Neural cell (in vitro differentiated cells): ENCODE measurements around the gene GABBR2. TPM values are rescaled to one million over a fixed set of nuclear protein-coding genes. Genes with fewer than 3 reads are reported as not detected.

ENCODE experiments used
- H2AFZ ChIP-seq: fragments of 200-600, 300-800 bp; sonication (generic), shearing (Covaris generic); 2 replicates; pipeline ENCODE4 v1.6.0; 2014; ENCODE audit warnings: low read depth, mild to moderate bottlenecking, antibody characterized with exemption, low read length, moderate library complexity
- H3F3A ChIP-seq: fragments of 200-600 bp; shearing (Covaris generic); 2 replicates; pipeline ENCODE4 v1.6.1; 2016; ENCODE audit warnings: mild to moderate bottlenecking, moderate library complexity, mixed read lengths, antibody characterized with exemption, low read length; ENCODE audit not compliant: insufficient read depth, poor library complexity, severe bottlenecking
- H3K27ac ChIP-seq: fragments of 200-600, 300-800 bp; sonication (generic), shearing (Covaris generic); 2 replicates; pipeline ENCODE4 v1.5.1; 2014; ENCODE audit warnings: mild to moderate bottlenecking, low read length, moderate library complexity
- H3K27me3 ChIP-seq: fragments of 300-800, 200-600 bp; sonication (generic), shearing (Covaris generic); 2 replicates; pipeline ENCODE4 v1.6.0; 2014; ENCODE audit warnings: mild to moderate bottlenecking, low read depth, low read length, moderate library complexity; ENCODE audit not compliant: insufficient read depth
- H3K36me3 ChIP-seq: fragments of 300-800, 200-600 bp; sonication (generic), shearing (Covaris generic); 2 replicates; pipeline ENCODE4 v1.5.1; 2014; ENCODE audit warnings: mild to moderate bottlenecking, antibody characterized with exemption, low read length, moderate library complexity; ENCODE audit not compliant: insufficient read depth
- H3K4me2 ChIP-seq: fragments of 300-800, 200-600 bp; sonication (generic), shearing (Covaris generic); 2 replicates; pipeline ENCODE4 v1.6.0; 2014; ENCODE audit warnings: mild to moderate bottlenecking, low read length
- H3K4me3 ChIP-seq: fragments of 300-800, 200-600 bp; sonication (generic), shearing (Covaris generic); 2 replicates; pipeline ENCODE4 v1.5.1; 2014; ENCODE audit warnings: mild to moderate bottlenecking, low read length, moderate library complexity
- H3K79me2 ChIP-seq: fragments of 200-600 bp; shearing (Covaris generic); replicated peaks from 2 replicates; pipeline ENCODE4 v1.6.0; 2014; ENCODE audit warnings: mild to moderate bottlenecking, low read length, moderate library complexity; ENCODE audit not compliant: insufficient read depth
- H3K9ac ChIP-seq: fragments of 300-800, 200-600 bp; sonication (generic), shearing (Covaris generic); 2 replicates; pipeline ENCODE4 v1.6.1; 2016; ENCODE audit warnings: mild to moderate bottlenecking, low read length, mixed read lengths
- H3K9me2 ChIP-seq: fragments of 200-600 bp; shearing (Covaris generic); 2 replicates; pipeline ENCODE4 v1.6.1; 2016; ENCODE audit warnings: mild to moderate bottlenecking, low read length, mixed read lengths; ENCODE audit not compliant: insufficient read depth
- H3K9me3 ChIP-seq: fragments of 200-600, 300-800 bp; sonication (generic), shearing (Covaris generic); 2 replicates; pipeline ENCODE4 v1.6.1; 2016; ENCODE audit warnings: mild to moderate bottlenecking, mixed run types, low read length, moderate library complexity, mixed read lengths
- H4K20me1 ChIP-seq: fragments of 200-600 bp; shearing (Covaris generic); 2 replicates; pipeline ENCODE4 v1.6.1; 2016; ENCODE audit warnings: mild to moderate bottlenecking, mixed run types; ENCODE audit not compliant: insufficient read depth
- CTCF ChIP-seq: fragments of 450-650 bp; IDR thresholded peaks from 2 replicates; pipeline ENCODE4 v1.5.1; 2014; ENCODE audit warnings: antibody characterized with exemption, mild to moderate bottlenecking, moderate library complexity; ENCODE audit not compliant: poor library complexity, severe bottlenecking
- EP300 ChIP-seq: fragments of 450-650 bp; conservative IDR thresholded peaks from 2 replicates; pipeline ENCODE4 v1.6.1; 2014; ENCODE audit warnings: antibody characterized with exemption, mild to moderate bottlenecking, moderate library complexity; ENCODE audit not compliant: poor library complexity, severe bottlenecking
- EZH2 ChIP-seq: fragments of 200-600, 300-800 bp; shearing (Covaris generic), sonication (generic); IDR thresholded peaks from 2 replicates; pipeline ENCODE4 v1.6.1; 2014; ENCODE audit warnings: antibody characterized with exemption, low read length, borderline replicate concordance, mild to moderate bottlenecking; ENCODE audit not compliant: insufficient read depth, poor library complexity, severe bottlenecking
- MXI1 ChIP-seq: fragments of 450-650 bp; conservative IDR thresholded peaks from 2 replicates; pipeline ENCODE4 v1.6.1; 2014; ENCODE audit warnings: antibody characterized with exemption, mild to moderate bottlenecking; ENCODE audit not compliant: poor library complexity, severe bottlenecking
- POLR2AphosphoS5 ChIP-seq: IDR thresholded peaks from 2 replicates; pipeline ENCODE4 v1.6.1; 2012
- RAD21 ChIP-seq: fragments of 450-650 bp; conservative IDR thresholded peaks from 2 replicates; pipeline ENCODE4 v1.6.1; 2014; ENCODE audit warnings: antibody characterized with exemption, mild to moderate bottlenecking, moderate library complexity
- REST ChIP-seq: IDR thresholded peaks from 2 replicates; pipeline ENCODE4 v1.6.1; 2012; ENCODE audit warnings: borderline replicate concordance
- SMC3 ChIP-seq: fragments of 450-650 bp; conservative IDR thresholded peaks from 2 replicates; pipeline ENCODE4 v1.6.1; 2014; ENCODE audit warnings: antibody characterized with exemption, mild to moderate bottlenecking, moderate library complexity; ENCODE audit not compliant: poor library complexity
- TAF1 ChIP-seq: IDR thresholded peaks from 2 replicates; pipeline ENCODE4 v1.6.1; 2012; ENCODE audit warnings: low read depth
- polyA plus RNA-seq: library from polyadenylated mRNA; depleted of rRNA; stranded (reverse); fragments of >200 nt; gene quantifications from 2 replicates; pipeline ENCODE4 v1.2.3, GENCODE V29; 2014

The GABBR2 gene
- polyA plus RNA-seq, 1 donor from 2014 or later = 7.1 TPM

- Histone ChIP-seq H4K20me1 (no peaks in the 10 kb centered on the region), H3K4me3 (no peak overlapping the region), H3K9me2 (no peaks in the 10 kb centered on the region), H2AFZ (no peak overlapping the region), H3K9ac (no peak overlapping the region), H3K27me3 (no peaks in the 10 kb centered on the region), H3K36me3 (no peaks in the 10 kb centered on the region), H3K79me2 (no peaks in the 10 kb centered on the region), H3K4me2 (no peak overlapping the region), H3F3A (no peaks in the 10 kb centered on the region), H3K9me3 (no peaks in the 10 kb centered on the region), H3K27ac (no peak overlapping the region)
- TF ChIP-seq CTCF (no peak), EP300 (no peak), POLR2AphosphoS5 (no peak), RAD21 (no peak), EZH2 (no peak), SMC3 (no peak), TAF1 (no peak), REST (no peak), MXI1 (no peak)
These were observed 330.4 kb downstream of the GABBR2 start for GRCh38 chr9:98378206-98378780.

GRCh38 chr9:98375138-98375726, 333.5 kb downstream of the GABBR2 start:
- no peak overlapping the region for H3K27ac ChIP-seq
- H3K9me3 ChIP-seq = no peaks in the 10 kb centered on the region
- no peak overlapping the region for H3K4me2 ChIP-seq
- no peak for TF ChIP-seq EZH2
- TF ChIP-seq TAF1 = no peak
- no peak for TF ChIP-seq MXI1
- TF ChIP-seq CTCF = no peak
- TF ChIP-seq EP300 = no peak
- no peak for TF ChIP-seq SMC3
- no peaks in the 10 kb centered on the region for H3K36me3 ChIP-seq
- H4K20me1 ChIP-seq = no peaks in the 10 kb centered on the region
- H3F3A ChIP-seq = no peaks in the 10 kb centered on the region
- no peak overlapping the region for H3K9ac ChIP-seq
- H3K27me3 ChIP-seq = no peaks in the 10 kb centered on the region
- H3K4me3 ChIP-seq = no peak overlapping the region
- no peaks in the 10 kb centered on the region for H3K9me2 ChIP-seq
- no peak overlapping the region for H2AFZ ChIP-seq
- no peaks in the 10 kb centered on the region for H3K79me2 ChIP-seq
